ENCODE results near the gene ANGEL2.

DNA sequence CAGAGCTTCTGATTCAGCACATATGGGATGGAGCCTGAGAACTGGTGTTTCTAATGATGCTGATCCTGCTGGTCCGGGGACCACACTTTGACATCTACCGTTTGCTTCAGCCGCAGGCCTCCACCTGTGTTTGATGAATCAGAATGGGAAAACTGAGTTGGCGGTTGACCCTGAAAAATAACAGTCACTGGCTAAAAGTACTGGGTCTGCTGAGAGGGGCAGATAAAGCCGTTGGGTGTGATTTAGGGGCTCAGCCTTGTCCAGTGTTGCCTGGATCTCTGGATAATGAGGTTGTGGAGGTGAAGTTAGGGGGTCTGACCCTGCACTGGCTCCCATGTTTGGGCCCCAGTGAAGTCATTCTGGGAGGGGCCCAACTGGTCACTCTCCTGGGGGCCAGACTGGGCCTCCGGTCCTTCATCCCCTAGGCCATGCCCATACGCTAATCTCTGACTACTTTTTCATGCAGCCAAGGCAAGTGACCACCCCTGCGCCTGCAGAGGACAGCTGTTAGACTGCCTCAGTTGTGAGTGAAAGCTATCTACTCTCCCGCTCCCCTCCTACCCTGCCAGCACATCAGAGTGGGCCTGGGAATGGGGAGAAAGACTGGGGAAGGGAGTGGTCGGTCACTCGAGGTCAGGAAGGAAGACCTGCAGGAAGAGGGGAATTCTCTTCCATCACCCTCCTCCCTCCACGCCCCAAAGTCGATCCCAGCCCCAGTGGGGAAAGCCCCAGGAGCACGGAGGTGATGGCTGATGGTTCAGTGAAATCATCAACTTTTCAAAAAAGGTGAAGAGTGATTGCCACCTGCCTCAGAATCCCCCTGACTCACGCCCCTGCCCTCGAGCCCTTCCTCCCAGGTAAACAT lies 37.7 kb downstream of the ANGEL2 start:
- TF ChIP-seq, protein P1, sequence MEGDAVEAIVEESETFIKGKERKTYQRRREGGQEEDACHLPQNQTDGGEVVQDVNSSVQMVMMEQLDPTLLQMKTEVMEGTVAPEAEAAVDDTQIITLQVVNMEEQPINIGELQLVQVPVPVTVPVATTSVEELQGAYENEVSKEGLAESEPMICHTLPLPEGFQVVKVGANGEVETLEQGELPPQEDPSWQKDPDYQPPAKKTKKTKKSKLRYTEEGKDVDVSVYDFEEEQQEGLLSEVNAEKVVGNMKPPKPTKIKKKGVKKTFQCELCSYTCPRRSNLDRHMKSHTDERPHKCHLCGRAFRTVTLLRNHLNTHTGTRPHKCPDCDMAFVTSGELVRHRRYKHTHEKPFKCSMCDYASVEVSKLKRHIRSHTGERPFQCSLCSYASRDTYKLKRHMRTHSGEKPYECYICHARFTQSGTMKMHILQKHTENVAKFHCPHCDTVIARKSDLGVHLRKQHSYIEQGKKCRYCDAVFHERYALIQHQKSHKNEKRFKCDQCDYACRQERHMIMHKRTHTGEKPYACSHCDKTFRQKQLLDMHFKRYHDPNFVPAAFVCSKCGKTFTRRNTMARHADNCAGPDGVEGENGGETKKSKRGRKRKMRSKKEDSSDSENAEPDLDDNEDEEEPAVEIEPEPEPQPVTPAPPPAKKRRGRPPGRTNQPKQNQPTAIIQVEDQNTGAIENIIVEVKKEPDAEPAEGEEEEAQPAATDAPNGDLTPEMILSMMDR (IDR thresholded peaks at IDR 0.05 in 2 of 3, conservative IDR thresholded peaks at IDR 0.05 in 1 of 3; ENCODE audit: borderline replicate concordance in 1 of 3, insufficient read depth in 1 of 3, low read depth in 2 of 3, low read length in 2 of 3): no peak
- TF ChIP-seq, protein P2, sequence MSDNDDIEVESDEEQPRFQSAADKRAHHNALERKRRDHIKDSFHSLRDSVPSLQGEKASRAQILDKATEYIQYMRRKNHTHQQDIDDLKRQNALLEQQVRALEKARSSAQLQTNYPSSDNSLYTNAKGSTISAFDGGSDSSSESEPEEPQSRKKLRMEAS (IDR thresholded peaks at IDR 0.05): no peak
- no peak for TF ChIP-seq JUND (IDR thresholded peaks at IDR 0.05)
- TF ChIP-seq, protein P3, sequence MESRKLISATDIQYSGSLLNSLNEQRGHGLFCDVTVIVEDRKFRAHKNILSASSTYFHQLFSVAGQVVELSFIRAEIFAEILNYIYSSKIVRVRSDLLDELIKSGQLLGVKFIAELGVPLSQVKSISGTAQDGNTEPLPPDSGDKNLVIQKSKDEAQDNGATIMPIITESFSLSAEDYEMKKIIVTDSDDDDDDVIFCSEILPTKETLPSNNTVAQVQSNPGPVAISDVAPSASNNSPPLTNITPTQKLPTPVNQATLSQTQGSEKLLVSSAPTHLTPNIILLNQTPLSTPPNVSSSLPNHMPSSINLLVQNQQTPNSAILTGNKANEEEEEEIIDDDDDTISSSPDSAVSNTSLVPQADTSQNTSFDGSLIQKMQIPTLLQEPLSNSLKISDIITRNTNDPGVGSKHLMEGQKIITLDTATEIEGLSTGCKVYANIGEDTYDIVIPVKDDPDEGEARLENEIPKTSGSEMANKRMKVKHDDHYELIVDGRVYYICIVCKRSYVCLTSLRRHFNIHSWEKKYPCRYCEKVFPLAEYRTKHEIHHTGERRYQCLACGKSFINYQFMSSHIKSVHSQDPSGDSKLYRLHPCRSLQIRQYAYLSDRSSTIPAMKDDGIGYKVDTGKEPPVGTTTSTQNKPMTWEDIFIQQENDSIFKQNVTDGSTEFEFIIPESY (IDR thresholded peaks at IDR 0.05; ENCODE audit: extremely low read depth, insufficient replicate concordance, low read length): no peak
- no peak for TF ChIP-seq ELF1 (IDR thresholded peaks at IDR 0.05; ENCODE audit: borderline replicate concordance, low read depth)
- TF ChIP-seq EZH2 (IDR thresholded peaks at IDR 0.05): no peak
- no peak for TF ChIP-seq ZFX (IDR thresholded peaks at IDR 0.05)
- TF ChIP-seq POLR2AphosphoS5 (IDR thresholded peaks at IDR 0.05; ENCODE audit: low read depth, low read length): no peak
- TF ChIP-seq, protein P4, sequence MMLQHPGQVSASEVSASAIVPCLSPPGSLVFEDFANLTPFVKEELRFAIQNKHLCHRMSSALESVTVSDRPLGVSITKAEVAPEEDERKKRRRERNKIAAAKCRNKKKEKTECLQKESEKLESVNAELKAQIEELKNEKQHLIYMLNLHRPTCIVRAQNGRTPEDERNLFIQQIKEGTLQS (IDR thresholded peaks at IDR 0.05): no peak
- no peak for TF ChIP-seq SIN3A (IDR thresholded peaks at IDR 0.05; ENCODE audit: low read depth)
- no peak for TF ChIP-seq POLR2A (IDR thresholded peaks at IDR 0.05; ENCODE audit: borderline replicate concordance, extremely low read depth, insufficient read depth, insufficient read length)
- TF ChIP-seq ZNF274 (IDR thresholded peaks at IDR 0.05; ENCODE audit: low read depth, low read length): no peak
- no peak for TF ChIP-seq EGR1 (IDR thresholded peaks at IDR 0.05; ENCODE audit: low read depth)

All from HCT116 (cell line).